Measurements from ENCODE around the gene HEG1.

HEG1 gene

GRCh38 chr3:125025642-125026041 lies 30.2 kb downstream of the HEG1 start:
- Histone ChIP-seq H3K4me1 (ENCODE audit: low read length) (no peaks in the 10 kb centered on the region), H3K36me3 (replicated peaks; ENCODE audit: insufficient read depth, low read length) (no peaks in the 10 kb centered on the region), H3F3A (ENCODE audit: insufficient read depth, low read length) (no peaks in the 10 kb centered on the region), H3K79me2 (ENCODE audit: low read length) (no peaks in the 10 kb centered on the region), H3K4me3 (ENCODE audit: low read length) (no peak overlapping the region), H3K9me2 (replicated peaks; ENCODE audit: insufficient read depth, low read length) (no peaks in the 10 kb centered on the region), H3K27me3 (replicated peaks; ENCODE audit: insufficient read depth, low read length) (no peaks in the 10 kb centered on the region), H4K20me1 (ENCODE audit: insufficient read depth, low read length) (no peaks in the 10 kb centered on the region), H3K9ac (ENCODE audit: low read length) (no peak overlapping the region), H3K27ac (ENCODE audit: low read length) (no peak overlapping the region), H3K4me2 (ENCODE audit: low read depth, low read length) (no peak overlapping the region), H3K9me3 (replicated peaks; ENCODE audit: insufficient read depth, low read length) (no peaks in the 10 kb centered on the region), H2AFZ (ENCODE audit: low read length) (no peak overlapping the region)
- DNase-seq: no peak
- no peak for TF ChIP-seq EZH2phosphoT487 (IDR thresholded peaks at IDR 0.05; ENCODE audit: low read length)
- TF ChIP-seq, protein P1, sequence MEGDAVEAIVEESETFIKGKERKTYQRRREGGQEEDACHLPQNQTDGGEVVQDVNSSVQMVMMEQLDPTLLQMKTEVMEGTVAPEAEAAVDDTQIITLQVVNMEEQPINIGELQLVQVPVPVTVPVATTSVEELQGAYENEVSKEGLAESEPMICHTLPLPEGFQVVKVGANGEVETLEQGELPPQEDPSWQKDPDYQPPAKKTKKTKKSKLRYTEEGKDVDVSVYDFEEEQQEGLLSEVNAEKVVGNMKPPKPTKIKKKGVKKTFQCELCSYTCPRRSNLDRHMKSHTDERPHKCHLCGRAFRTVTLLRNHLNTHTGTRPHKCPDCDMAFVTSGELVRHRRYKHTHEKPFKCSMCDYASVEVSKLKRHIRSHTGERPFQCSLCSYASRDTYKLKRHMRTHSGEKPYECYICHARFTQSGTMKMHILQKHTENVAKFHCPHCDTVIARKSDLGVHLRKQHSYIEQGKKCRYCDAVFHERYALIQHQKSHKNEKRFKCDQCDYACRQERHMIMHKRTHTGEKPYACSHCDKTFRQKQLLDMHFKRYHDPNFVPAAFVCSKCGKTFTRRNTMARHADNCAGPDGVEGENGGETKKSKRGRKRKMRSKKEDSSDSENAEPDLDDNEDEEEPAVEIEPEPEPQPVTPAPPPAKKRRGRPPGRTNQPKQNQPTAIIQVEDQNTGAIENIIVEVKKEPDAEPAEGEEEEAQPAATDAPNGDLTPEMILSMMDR (IDR thresholded peaks at IDR 0.05; ENCODE audit: low read length): no peak
- no peak for TF ChIP-seq EZH2 (optimal IDR thresholded peaks at IDR 0.05; ENCODE audit: low read depth, low read length)

DNA sequence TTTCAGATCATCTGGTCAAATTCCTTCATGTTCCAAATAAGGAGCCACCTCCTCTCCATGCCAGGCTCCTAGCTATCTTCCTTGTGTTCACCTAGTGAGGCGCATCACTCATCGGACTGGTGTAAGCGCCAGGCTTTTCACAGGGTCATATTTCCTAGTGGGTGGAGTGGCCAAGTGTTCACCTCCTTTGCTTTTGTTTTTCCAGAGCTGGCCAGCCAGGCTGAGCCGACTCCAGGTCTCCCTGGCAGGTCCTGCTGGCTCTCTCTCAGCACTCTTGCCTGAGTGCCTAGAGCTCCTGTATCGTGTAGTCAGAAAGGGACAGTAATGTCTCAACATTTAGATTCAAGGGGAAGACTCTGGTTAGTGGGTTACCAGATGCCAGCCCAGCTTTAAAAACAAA lies 31.0 kb downstream of the HEG1 start:
- Histone ChIP-seq H3K9ac (ENCODE audit: low read length) (no peak overlapping the region), H2AFZ (ENCODE audit: low read length) (no peak overlapping the region), H3K4me3 (ENCODE audit: low read length) (no peak overlapping the region), H4K20me1 (ENCODE audit: insufficient read depth, low read length) (no peaks in the 10 kb centered on the region), H3K27me3 (replicated peaks; ENCODE audit: insufficient read depth, low read length) (no peaks in the 10 kb centered on the region), H3K27ac (ENCODE audit: low read length) (no peak overlapping the region), H3K36me3 (replicated peaks; ENCODE audit: insufficient read depth, low read length) (no peaks in the 10 kb centered on the region), H3K4me2 (ENCODE audit: low read depth, low read length) (no peak overlapping the region), H3F3A (ENCODE audit: insufficient read depth, low read length) (no peaks in the 10 kb centered on the region), H3K9me2 (replicated peaks; ENCODE audit: insufficient read depth, low read length) (no peaks in the 10 kb centered on the region), H3K79me2 (ENCODE audit: low read length) (no peaks in the 10 kb centered on the region), H3K4me1 (ENCODE audit: low read length) (no peaks in the 10 kb centered on the region), H3K9me3 (replicated peaks; ENCODE audit: insufficient read depth, low read length) (no peaks in the 10 kb centered on the region)
- TF ChIP-seq EZH2phosphoT487 (IDR thresholded peaks at IDR 0.05; ENCODE audit: low read length) (no peak), EZH2 (optimal IDR thresholded peaks at IDR 0.05; ENCODE audit: low read depth, low read length) (no peak)
- TF ChIP-seq, protein P1 (IDR thresholded peaks at IDR 0.05; ENCODE audit: low read length): no peak
- no peak for DNase-seq

DNA sequence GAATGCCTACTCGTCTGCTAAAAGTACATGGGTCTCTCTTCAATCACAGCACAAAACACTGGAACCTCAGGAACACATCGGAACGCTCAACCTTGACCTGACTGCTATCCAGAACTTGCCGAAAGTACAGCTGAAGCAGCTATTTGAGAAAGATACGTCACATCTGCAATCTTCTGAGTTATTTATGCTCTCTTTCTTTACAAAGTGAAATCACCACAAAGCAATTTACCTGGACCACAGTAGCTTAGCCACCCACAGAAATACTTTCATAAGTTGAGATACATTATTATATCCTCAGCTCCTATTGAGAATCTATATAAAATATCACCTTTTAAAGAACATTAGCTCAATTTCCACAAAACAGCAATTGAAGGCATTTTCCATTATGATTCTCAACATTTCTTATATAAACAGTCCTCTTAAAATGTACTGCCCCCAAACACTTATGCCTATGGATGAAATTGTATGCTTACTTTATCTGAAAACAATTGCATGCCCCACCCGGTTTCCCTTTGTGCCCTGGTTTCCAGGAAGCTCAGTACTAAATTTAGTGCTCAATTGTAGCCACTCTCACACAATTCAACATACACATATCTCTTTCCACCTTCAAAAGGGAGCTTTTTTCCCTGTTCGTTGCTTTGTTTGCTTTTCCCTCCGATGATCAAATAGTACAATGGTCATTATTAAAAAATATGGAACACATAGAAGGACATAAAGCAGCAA lies 31.8 kb downstream of the HEG1 start:
- H3K4me1 ChIP-seq (ENCODE audit: low read length): no peaks in the 10 kb centered on the region
- no peaks in the 10 kb centered on the region for H4K20me1 ChIP-seq (ENCODE audit: insufficient read depth, low read length)
- no peaks in the 10 kb centered on the region for H3K79me2 ChIP-seq (ENCODE audit: low read length)
- H2AFZ ChIP-seq (ENCODE audit: low read length): no peak overlapping the region
- no peak overlapping the region for H3K9ac ChIP-seq (ENCODE audit: low read length)
- no peaks in the 10 kb centered on the region for H3F3A ChIP-seq (ENCODE audit: insufficient read depth, low read length)
- no peak overlapping the region for H3K27ac ChIP-seq (ENCODE audit: low read length)
- H3K27me3 ChIP-seq (replicated peaks; ENCODE audit: insufficient read depth, low read length): no peaks in the 10 kb centered on the region
- TF ChIP-seq EZH2 (optimal IDR thresholded peaks at IDR 0.05; ENCODE audit: low read depth, low read length): no peak
- no peak for TF ChIP-seq EZH2phosphoT487 (IDR thresholded peaks at IDR 0.05; ENCODE audit: low read length)
- TF ChIP-seq, protein P1 (IDR thresholded peaks at IDR 0.05; ENCODE audit: low read length): no peak
- DNase-seq: no peak
- no peaks in the 10 kb centered on the region for H3K9me2 ChIP-seq (replicated peaks; ENCODE audit: insufficient read depth, low read length)
- H3K36me3 ChIP-seq (replicated peaks; ENCODE audit: insufficient read depth, low read length): no peaks in the 10 kb centered on the region
- H3K4me3 ChIP-seq (ENCODE audit: low read length): no peak overlapping the region
- H3K4me2 ChIP-seq (ENCODE audit: low read depth, low read length): no peak overlapping the region
- no peaks in the 10 kb centered on the region for H3K9me3 ChIP-seq (replicated peaks; ENCODE audit: insufficient read depth, low read length)
